ENCODE results near the gene SNRNP27. TPM values are rescaled to one million over a fixed set of nuclear protein-coding genes. Genes with fewer than 3 reads are reported as not detected.

Gene SNRNP27
- total and polyA plus RNA-seq, 9 donors: 62.6 to 73.9 (median 69.7) TPM

DNA sequence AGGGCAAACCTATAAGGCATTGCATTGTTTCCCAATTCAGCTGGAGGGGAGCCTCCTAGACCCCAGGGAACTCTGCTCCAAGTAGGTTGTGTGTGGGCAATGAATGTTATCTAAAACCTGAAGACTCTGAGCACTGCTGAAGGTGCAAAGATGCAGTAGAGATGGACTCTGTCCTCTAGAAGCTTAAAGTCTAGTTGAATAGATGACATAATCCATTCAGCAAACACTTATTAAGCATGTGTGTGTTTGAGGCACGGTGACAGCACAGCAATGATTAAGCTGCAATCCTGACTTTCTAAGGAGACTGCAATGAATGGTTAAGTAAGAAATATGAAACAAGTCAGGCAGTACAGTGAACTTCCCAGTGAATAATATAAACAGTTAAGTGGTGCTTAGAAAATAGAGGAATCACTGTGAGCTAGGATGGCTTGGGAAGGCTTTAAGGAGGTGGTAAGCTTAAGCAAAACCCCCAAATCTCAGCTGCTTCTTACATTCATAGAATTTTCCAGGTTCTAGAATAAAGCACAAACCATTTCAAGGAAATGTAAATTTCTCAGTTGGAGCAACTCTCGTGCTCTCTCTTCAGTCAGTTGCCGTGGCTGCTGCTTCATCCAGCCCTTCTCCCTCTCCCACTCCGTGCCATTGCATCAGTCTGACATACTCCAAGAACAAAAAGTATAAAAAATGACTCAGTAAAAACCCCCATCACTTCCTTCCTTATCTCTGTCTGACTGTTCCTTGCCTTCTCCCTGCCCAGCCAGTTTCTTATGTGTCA is 40.3 kb downstream of the SNRNP27 start:
- H3K4me1 ChIP-seq (ENCODE audit: control insufficient read depth, insufficient read depth, low read length): no peaks in the 10 kb centered on the region

DNA sequence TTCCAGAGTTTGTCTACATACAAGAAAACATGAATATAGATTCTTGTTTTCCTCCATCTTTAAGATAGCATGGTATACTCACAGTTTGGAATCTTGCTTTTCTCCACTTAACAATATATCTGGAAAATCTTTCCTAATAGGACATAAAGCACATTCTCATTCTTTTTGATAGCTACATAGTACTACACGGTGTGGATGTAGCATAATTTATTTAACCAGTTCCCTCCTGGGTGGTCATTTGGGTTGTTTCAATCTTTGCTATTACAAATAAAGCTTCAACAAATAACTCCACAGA is 40.8 kb downstream of the SNRNP27 start:
- no peak overlapping the region for H3K27ac ChIP-seq (ENCODE audit: low read length)
- WGBS (ENCODE audit: insufficient coverage): no CpG with 5 or more reads among the region's 1 CpG
- no peaks in the 10 kb centered on the region for H3K4me1 ChIP-seq (ENCODE audit: control insufficient read depth, insufficient read depth, low read length)
- no peaks in the 10 kb centered on the region for H3K27me3 ChIP-seq (ENCODE audit: control insufficient read depth, insufficient read depth, low read length)
- H3K9me3 ChIP-seq (replicated peaks; ENCODE audit: control insufficient read depth, low read depth, low read length): no peaks in the 10 kb centered on the region
- no peak overlapping the region for H3K4me3 ChIP-seq (ENCODE audit: low read length)
- no peak for DNase-seq
- H3K36me3 ChIP-seq (ENCODE audit: control insufficient read depth, insufficient read depth, low read length): peaks cover 33% of the 10 kb centered on the region

More for the DNA sequence above, 40.3 kb downstream of the SNRNP27 start:
- H3K27ac ChIP-seq (ENCODE audit: low read length): no peak overlapping the region
- DNase-seq: no peak
- no peak overlapping the region for H3K4me3 ChIP-seq (ENCODE audit: low read length)
- 52% methylated on average over 3 of the region's 4 CpGs for WGBS (ENCODE audit: insufficient coverage)
- no peaks in the 10 kb centered on the region for H3K9me3 ChIP-seq (replicated peaks; ENCODE audit: control insufficient read depth, low read depth, low read length)
- peaks cover 31% of the 10 kb centered on the region for H3K36me3 ChIP-seq (ENCODE audit: control insufficient read depth, insufficient read depth, low read length)
- no peaks in the 10 kb centered on the region for H3K27me3 ChIP-seq (ENCODE audit: control insufficient read depth, insufficient read depth, low read length)

DNA sequence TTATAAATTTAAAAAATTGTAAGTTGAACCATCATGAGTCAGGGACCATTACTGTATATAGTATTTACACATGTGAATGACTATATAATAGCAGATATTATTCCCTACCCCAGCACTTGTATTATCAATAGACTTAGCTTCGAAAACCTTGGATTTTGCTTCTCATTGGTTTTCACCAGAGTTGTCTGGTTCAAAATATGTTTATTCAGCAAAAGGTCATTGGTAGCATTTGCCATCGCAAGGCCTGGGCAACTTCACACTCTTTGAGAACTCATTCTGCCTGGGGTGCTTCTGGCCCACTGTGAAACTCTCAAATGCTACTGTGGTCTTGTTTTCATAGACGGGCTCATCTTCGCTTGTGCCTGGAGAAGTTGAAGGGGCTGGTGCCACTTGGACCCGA is 41.3 kb downstream of the SNRNP27 start:
- Histone ChIP-seq H3K9me3 (replicated peaks; ENCODE audit: control insufficient read depth, low read depth, low read length) (no peaks in the 10 kb centered on the region), H3K4me3 (ENCODE audit: low read length) (no peak overlapping the region), H3K27ac (ENCODE audit: low read length) (no peak overlapping the region), H3K27me3 (ENCODE audit: control insufficient read depth, insufficient read depth, low read length) (no peaks in the 10 kb centered on the region), H3K36me3 (ENCODE audit: control insufficient read depth, insufficient read depth, low read length) (peaks cover 36% of the 10 kb centered on the region), H3K4me1 (ENCODE audit: control insufficient read depth, insufficient read depth, low read length) (no peaks in the 10 kb centered on the region)
- WGBS (ENCODE audit: insufficient coverage): 95% methylated on average over 3 of the region's 5 CpGs
- DNase-seq: no peak

DNA sequence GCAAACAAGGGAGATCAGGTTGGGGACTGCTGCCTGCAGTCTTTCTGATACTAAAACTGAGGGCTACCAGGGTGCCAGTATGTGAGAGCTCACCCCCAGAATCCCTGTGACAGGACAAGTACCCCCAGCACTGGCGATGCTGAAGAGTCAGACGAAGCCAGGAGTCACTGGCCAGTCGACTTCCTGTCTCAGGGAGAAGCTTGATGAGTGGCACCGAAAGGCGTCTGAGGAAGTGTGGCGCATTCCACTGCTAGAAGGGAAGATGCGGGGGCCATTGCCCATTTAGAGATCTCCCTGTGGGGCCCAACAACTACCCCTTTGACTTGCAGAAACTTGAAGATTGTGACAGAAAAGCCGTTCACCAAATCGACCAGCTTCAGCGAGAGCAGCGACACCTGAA is 43.1 kb downstream of the SNRNP27 start:
- Histone ChIP-seq H3K4me1 (ENCODE audit: control insufficient read depth, insufficient read depth, low read length) (no peaks in the 10 kb centered on the region), H3K36me3 (ENCODE audit: control insufficient read depth, insufficient read depth, low read length) (peaks cover 42% of the 10 kb centered on the region), H3K27me3 (ENCODE audit: control insufficient read depth, insufficient read depth, low read length) (no peaks in the 10 kb centered on the region), H3K9me3 (replicated peaks; ENCODE audit: control insufficient read depth, low read depth, low read length) (no peaks in the 10 kb centered on the region), H3K27ac (ENCODE audit: low read length) (no peak overlapping the region), H3K4me3 (ENCODE audit: low read length) (no peak overlapping the region)
- WGBS (ENCODE audit: insufficient coverage): 85% methylated on average over 11 of the region's 11 CpGs
- DNase-seq: no peak

DNA sequence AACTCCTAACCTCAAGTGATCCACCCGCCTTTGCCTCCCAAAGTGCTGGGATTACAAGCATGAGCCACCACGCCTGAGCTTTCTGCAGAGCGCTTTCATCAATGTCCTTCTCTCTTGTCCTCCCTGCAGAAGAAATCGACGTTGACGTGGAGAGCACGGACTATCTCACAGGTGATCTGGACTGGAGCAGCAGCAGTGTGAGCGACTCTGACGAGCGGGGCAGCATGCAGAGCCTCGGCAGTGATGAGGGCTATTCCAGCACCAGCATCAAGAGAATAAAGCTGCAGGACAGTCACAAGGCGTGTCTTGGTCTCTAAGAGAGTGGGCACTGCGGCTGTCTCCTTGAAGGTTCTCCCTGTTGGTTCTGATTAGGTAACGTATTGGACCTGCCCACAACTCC is 44.2 kb downstream of the SNRNP27 start:
- H3K4me1 ChIP-seq (ENCODE audit: control insufficient read depth, insufficient read depth, low read length): no peaks in the 10 kb centered on the region
- 93% methylated on average over 14 of the region's 14 CpGs for WGBS (ENCODE audit: insufficient coverage)
- no peak overlapping the region for H3K27ac ChIP-seq (ENCODE audit: low read length)
- peaks cover 43% of the 10 kb centered on the region for H3K36me3 ChIP-seq (ENCODE audit: control insufficient read depth, insufficient read depth, low read length)
- no peaks in the 10 kb centered on the region for H3K27me3 ChIP-seq (ENCODE audit: control insufficient read depth, insufficient read depth, low read length)
- H3K9me3 ChIP-seq (replicated peaks; ENCODE audit: control insufficient read depth, low read depth, low read length): no peaks in the 10 kb centered on the region
- H3K4me3 ChIP-seq (ENCODE audit: low read length): no peak overlapping the region
- no peak for DNase-seq

DNA sequence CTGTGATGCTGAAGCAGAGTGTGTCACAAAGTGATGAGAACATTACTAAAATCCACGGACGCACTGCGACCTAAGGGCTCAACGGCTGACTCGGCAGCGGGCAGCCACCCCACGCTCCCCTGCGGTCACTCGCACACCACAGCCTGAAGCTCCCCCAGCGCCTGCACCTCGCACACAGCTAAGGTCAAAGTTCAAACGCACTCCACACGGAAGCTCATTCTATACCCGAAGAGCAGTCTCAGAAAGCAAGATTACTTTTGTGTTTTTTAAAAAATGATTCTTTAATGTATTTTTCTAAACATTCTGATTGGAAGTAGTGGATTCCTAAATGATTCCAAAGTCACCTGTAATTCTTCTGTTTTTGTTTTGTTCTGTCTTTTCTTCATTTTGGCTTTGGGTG is 46.0 kb downstream of the SNRNP27 start:
- H3K27me3 ChIP-seq (ENCODE audit: control insufficient read depth, insufficient read depth, low read length): no peaks in the 10 kb centered on the region
- peaks cover 49% of the 10 kb centered on the region for H3K36me3 ChIP-seq (ENCODE audit: control insufficient read depth, insufficient read depth, low read length)
- H3K4me1 ChIP-seq (ENCODE audit: control insufficient read depth, insufficient read depth, low read length): no peaks in the 10 kb centered on the region
- 66% methylated on average over 6 of the region's 14 CpGs for WGBS (ENCODE audit: insufficient coverage)
- H3K9me3 ChIP-seq (replicated peaks; ENCODE audit: control insufficient read depth, low read depth, low read length): no peaks in the 10 kb centered on the region
- no peak overlapping the region for H3K27ac ChIP-seq (ENCODE audit: low read length)
- no peak overlapping the region for H3K4me3 ChIP-seq (ENCODE audit: low read length)
- no peak for DNase-seq

DNA sequence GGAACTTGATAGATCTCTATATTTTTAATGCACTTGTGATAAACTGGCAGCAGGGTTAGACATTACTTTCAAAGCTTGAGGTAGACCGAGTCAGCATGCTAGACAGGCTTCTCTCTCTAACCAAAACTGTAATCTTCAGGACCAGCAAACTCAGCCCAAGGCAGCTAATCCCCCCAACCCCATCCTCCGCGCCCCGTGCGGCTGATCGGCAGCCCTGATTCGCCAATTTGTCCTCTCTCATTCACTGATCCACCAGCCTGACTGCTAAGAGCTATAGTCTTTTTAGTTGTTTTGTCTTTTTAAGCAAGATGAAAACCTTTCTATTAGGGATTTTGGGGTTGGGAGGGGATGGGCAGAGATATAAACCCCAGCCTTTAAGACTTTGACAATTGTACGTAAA is 46.9 kb downstream of the SNRNP27 start:
- WGBS (ENCODE audit: insufficient coverage): 100% methylated on average over 1 of the region's 8 CpGs
- H3K27ac ChIP-seq (ENCODE audit: low read length): no peak overlapping the region
- no peak overlapping the region for H3K4me3 ChIP-seq (ENCODE audit: low read length)
- H3K4me1 ChIP-seq (ENCODE audit: control insufficient read depth, insufficient read depth, low read length): no peaks in the 10 kb centered on the region
- no peaks in the 10 kb centered on the region for H3K27me3 ChIP-seq (ENCODE audit: control insufficient read depth, insufficient read depth, low read length)
- H3K36me3 ChIP-seq (ENCODE audit: control insufficient read depth, insufficient read depth, low read length): peaks cover 43% of the 10 kb centered on the region
- no peak for DNase-seq
- H3K9me3 ChIP-seq (replicated peaks; ENCODE audit: control insufficient read depth, low read depth, low read length): no peaks in the 10 kb centered on the region

DNA sequence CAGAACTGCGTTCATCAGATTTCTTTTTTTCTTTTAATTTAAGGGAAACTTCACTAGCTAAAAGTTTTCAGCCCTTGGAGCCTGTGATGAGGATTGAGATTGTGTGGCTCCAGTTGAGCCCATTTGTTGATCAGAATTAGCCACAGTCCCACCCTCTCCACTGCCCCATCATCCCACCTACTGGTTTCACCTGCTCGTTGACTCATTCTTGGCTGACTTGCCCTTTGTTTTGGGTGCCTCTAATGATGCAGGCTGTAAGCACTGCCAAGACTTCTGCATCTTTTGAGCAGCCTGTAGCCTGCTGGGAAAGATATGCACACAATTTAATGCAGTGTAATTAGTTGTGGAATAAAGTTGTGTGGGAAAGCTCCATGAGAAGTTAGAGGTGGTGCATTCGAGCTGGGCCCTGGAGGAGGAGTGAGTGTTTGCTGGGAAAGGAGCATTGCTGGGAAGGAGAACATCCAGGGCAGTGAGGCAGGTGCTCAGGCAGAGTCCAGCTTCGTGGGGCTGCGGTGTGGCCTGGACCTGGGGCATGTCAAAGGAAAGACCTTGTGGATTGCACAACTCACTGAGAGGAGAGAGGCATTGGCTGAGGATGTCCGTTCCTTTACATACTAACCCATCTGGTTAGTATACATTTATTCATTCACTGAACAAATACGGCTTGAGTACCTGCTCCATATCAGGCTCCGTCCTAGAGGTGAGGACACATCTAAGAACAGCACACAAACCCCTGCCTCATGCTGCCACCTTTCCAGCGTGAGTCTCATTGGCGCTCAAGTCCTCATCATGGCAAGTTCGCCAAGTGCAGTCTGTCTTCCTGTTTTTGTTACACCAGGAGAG is 49.5 kb downstream of the SNRNP27 start:
- H3K36me3 ChIP-seq (ENCODE audit: control insufficient read depth, insufficient read depth, low read length): peaks cover 25% of the 10 kb centered on the region
- 78% methylated on average over 5 of the region's 11 CpGs for WGBS (ENCODE audit: insufficient coverage)

DNA sequence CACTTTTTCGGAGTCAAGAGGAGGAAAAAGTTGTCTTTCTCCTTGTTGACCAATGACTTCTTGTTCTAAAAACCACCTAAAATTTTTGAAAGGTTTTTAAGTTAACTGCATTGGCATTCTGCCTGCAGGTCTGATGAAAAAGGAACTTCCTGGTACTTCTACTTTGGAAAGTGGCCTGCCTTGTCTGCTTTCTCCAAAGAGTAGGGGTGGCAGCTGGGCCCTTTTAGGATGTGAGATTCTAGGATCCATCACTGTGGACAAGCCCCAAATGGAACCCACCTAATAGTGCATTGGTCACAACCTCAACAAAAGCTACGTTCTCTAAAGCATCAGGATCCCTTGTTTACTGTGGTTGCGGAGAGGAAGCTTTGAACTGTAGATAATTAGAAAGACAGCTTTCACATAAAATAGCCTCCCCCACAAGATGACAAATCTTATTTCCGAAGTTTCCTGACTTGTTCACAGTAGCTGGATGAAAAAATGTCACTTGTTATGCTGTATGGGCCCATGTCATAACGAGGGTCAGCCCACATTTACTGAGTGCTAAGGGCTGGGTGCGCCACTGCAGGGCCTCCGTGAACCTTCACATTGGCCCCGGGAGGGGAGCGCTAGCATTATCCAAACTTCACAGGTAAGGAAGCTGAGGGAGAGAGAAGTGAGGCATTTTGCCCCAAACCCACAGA is 50.2 kb downstream of the SNRNP27 start:
- H3K4me1 ChIP-seq (ENCODE audit: control insufficient read depth, insufficient read depth, low read length): peaks cover 7% of the 10 kb centered on the region
- peaks cover 18% of the 10 kb centered on the region for H3K36me3 ChIP-seq (ENCODE audit: control insufficient read depth, insufficient read depth, low read length)

More for the DNA sequence above, 49.5 kb downstream of the SNRNP27 start:
- Histone ChIP-seq H3K4me3 (ENCODE audit: low read length) (no peak overlapping the region), H3K27ac (ENCODE audit: low read length) (no peak overlapping the region), H3K27me3 (ENCODE audit: control insufficient read depth, insufficient read depth, low read length) (peaks cover 5% of the 10 kb centered on the region), H3K9me3 (replicated peaks; ENCODE audit: control insufficient read depth, low read depth, low read length) (no peaks in the 10 kb centered on the region), H3K4me1 (ENCODE audit: control insufficient read depth, insufficient read depth, low read length) (peaks cover 1% of the 10 kb centered on the region)
- no peak for DNase-seq

DNA sequence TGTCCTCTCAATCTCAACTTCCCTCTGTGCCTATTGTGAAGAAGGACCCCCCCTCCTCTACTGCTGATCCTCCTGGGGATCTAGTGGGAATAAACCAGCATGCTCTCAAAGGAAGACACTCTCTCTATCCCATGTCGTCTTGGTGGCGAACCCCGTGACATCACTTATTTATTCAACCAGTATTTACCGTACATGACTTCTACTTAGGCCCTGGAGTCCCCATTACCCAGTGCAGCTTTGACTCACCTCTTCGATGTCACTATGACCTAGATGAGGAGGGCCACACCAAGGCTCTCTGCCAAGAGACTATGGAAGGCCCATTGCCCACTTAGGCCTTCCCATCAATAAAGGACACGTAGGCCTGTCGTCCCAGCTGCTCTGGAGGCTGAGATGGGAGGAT is 51.0 kb downstream of the SNRNP27 start:
- Histone ChIP-seq H3K27me3 (ENCODE audit: control insufficient read depth, insufficient read depth, low read length) (peaks cover 16% of the 10 kb centered on the region), H3K4me1 (ENCODE audit: control insufficient read depth, insufficient read depth, low read length) (peaks cover 7% of the 10 kb centered on the region), H3K4me3 (ENCODE audit: low read length) (no peak overlapping the region), H3K27ac (ENCODE audit: low read length) (no peak overlapping the region), H3K9me3 (replicated peaks; ENCODE audit: control insufficient read depth, low read depth, low read length) (no peaks in the 10 kb centered on the region), H3K36me3 (ENCODE audit: control insufficient read depth, insufficient read depth, low read length) (peaks cover 14% of the 10 kb centered on the region)
- WGBS (ENCODE audit: insufficient coverage): 100% methylated on average over 5 of the region's 7 CpGs
- DNase-seq: no peak

More for the DNA sequence above, 50.2 kb downstream of the SNRNP27 start:
- no peak overlapping the region for H3K4me3 ChIP-seq (ENCODE audit: low read length)
- 84% methylated on average over 5 of the region's 9 CpGs for WGBS (ENCODE audit: insufficient coverage)
- peaks cover 12% of the 10 kb centered on the region for H3K27me3 ChIP-seq (ENCODE audit: control insufficient read depth, insufficient read depth, low read length)
- no peaks in the 10 kb centered on the region for H3K9me3 ChIP-seq (replicated peaks; ENCODE audit: control insufficient read depth, low read depth, low read length)
- DNase-seq: no peak
- H3K27ac ChIP-seq (ENCODE audit: low read length): no peak overlapping the region
